ENCODE results near the gene PCDH15.

The PCDH15 gene

DNA sequence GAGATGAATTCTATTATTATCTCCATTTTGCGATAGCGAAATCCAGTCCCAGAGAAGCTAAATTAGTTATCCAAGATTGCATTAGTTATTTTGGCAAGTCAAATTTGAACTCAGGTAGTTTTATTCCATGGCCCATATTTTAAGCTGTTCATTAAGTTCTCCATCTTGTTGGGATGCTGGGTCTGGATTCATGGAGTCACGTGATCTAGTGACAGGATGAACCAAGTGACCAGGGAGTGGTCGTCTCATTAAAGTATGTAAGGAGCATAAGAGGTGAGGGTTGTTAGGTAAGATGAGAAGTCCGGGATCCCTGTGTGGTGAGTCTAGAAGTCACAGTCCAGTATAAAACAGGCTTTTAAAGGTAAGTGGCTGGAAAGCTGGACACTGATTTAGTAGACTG, 740.5 kb downstream of the PCDH15 start:
- H3K4me3 ChIP-seq (ENCODE audit: low read depth in 1 of 2, low read length in 2 of 2) = no peak overlapping the region
- H3K27ac ChIP-seq (ENCODE audit: low read length) = no peak overlapping the region
- no peaks in the 10 kb centered on the region for H4K20me1 ChIP-seq (ENCODE audit: insufficient read depth, low read length)
- no peaks in the 10 kb centered on the region for H3K27me3 ChIP-seq (ENCODE audit: insufficient read depth, low read length, poor library complexity)
- H3K36me3 ChIP-seq (ENCODE audit: insufficient read depth, low read length) = no peaks in the 10 kb centered on the region
- TF ChIP-seq, protein P1, sequence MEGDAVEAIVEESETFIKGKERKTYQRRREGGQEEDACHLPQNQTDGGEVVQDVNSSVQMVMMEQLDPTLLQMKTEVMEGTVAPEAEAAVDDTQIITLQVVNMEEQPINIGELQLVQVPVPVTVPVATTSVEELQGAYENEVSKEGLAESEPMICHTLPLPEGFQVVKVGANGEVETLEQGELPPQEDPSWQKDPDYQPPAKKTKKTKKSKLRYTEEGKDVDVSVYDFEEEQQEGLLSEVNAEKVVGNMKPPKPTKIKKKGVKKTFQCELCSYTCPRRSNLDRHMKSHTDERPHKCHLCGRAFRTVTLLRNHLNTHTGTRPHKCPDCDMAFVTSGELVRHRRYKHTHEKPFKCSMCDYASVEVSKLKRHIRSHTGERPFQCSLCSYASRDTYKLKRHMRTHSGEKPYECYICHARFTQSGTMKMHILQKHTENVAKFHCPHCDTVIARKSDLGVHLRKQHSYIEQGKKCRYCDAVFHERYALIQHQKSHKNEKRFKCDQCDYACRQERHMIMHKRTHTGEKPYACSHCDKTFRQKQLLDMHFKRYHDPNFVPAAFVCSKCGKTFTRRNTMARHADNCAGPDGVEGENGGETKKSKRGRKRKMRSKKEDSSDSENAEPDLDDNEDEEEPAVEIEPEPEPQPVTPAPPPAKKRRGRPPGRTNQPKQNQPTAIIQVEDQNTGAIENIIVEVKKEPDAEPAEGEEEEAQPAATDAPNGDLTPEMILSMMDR (IDR thresholded peaks at IDR 0.05; ENCODE audit: borderline replicate concordance, extremely low read depth, low read length, poor library complexity, severe bottlenecking) = no peak
- no peak for TF ChIP-seq EZH2 (IDR thresholded peaks at IDR 0.05; ENCODE audit: borderline replicate concordance, low read depth, low read length, severe bottlenecking)
- H3K79me2 ChIP-seq (ENCODE audit: insufficient read depth, low read length) = no peaks in the 10 kb centered on the region
- no peak for ATAC-seq (ENCODE audit: insufficient read depth, low read depth)
- H3K9me3 ChIP-seq (ENCODE audit: insufficient read depth, low read length, severe bottlenecking) = peaks cover 5% of the 10 kb centered on the region
- no peak overlapping the region for H3K9ac ChIP-seq (ENCODE audit: low read depth, low read length)
- no peaks in the 10 kb centered on the region for H3K4me1 ChIP-seq (ENCODE audit: insufficient read depth, low read length)
- H2AFZ ChIP-seq (ENCODE audit: low read depth, low read length) = no peak overlapping the region
- no peak for DNase-seq
- no peak overlapping the region for H3K4me2 ChIP-seq (ENCODE audit: insufficient read depth, low read length)

DNA sequence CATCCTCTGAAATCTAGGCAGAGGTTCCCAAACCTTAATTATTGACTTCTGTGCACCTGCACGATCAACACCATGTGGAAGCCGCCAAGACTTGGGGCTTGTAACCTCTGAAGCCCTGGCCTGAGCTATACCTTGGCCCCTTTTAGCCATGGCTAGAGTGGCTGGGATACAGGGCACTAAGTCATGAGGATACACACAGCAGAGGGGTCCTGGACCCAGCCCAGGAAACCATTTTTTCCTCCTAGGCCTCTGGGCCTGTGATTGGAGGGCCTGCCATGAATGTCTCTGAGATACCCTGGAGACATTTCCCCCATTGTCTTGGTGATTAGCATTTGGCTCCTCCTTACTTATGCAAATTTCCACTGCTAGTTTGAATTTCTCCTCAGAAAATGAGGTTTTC, 743.7 kb downstream of the PCDH15 start:
- Histone ChIP-seq H2AFZ (ENCODE audit: low read depth, low read length) (no peak overlapping the region), H3K79me2 (ENCODE audit: insufficient read depth, low read length) (no peaks in the 10 kb centered on the region), H3K4me2 (ENCODE audit: insufficient read depth, low read length) (no peak overlapping the region), H3K4me1 (ENCODE audit: insufficient read depth, low read length) (no peaks in the 10 kb centered on the region), H3K27me3 (ENCODE audit: insufficient read depth, low read length, poor library complexity) (no peaks in the 10 kb centered on the region), H3K4me3 (ENCODE audit: low read depth in 1 of 2, low read length in 2 of 2) (no peak overlapping the region), H4K20me1 (ENCODE audit: insufficient read depth, low read length) (no peaks in the 10 kb centered on the region), H3K27ac (ENCODE audit: low read length) (no peak overlapping the region), H3K9ac (ENCODE audit: low read depth, low read length) (no peak overlapping the region), H3K36me3 (ENCODE audit: insufficient read depth, low read length) (no peaks in the 10 kb centered on the region), H3K9me3 (ENCODE audit: insufficient read depth, low read length, severe bottlenecking) (peaks cover 2% of the 10 kb centered on the region)
- no peak for DNase-seq
- no peak for TF ChIP-seq EZH2 (IDR thresholded peaks at IDR 0.05; ENCODE audit: borderline replicate concordance, low read depth, low read length, severe bottlenecking)
- TF ChIP-seq, protein P1 (IDR thresholded peaks at IDR 0.05; ENCODE audit: borderline replicate concordance, extremely low read depth, low read length, poor library complexity, severe bottlenecking) = no peak
- no peak for ATAC-seq (ENCODE audit: insufficient read depth, low read depth)

DNA sequence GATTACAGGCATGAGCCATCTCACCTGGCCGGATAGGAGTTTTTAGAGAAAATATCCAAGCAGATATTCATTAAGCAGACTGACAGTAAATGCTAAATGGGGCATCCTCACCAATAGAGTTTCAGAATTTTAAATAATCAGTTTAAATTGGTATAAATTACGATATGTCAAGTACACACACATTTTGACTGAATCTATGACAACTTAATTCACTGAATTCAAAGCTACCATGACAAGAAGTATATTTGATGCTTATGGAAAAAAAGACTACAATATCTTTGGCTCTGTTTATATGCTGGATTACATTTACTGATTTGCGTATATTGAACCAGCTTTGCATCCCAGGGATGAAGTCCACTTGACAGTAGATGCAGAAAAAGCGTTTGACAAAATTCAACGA, 774.7 kb downstream of the PCDH15 start:
- Histone ChIP-seq H3K4me1 (ENCODE audit: insufficient read depth, low read length) (no peaks in the 10 kb centered on the region), H3K4me2 (ENCODE audit: insufficient read depth, low read length) (no peak overlapping the region), H3K4me3 (ENCODE audit: low read depth in 1 of 2, low read length in 2 of 2) (no peak overlapping the region), H3K27me3 (ENCODE audit: insufficient read depth, low read length, poor library complexity) (no peaks in the 10 kb centered on the region), H3K79me2 (ENCODE audit: insufficient read depth, low read length) (no peaks in the 10 kb centered on the region), H2AFZ (ENCODE audit: low read depth, low read length) (no peak overlapping the region), H3K27ac (ENCODE audit: low read length) (no peak overlapping the region), H3K9ac (ENCODE audit: low read depth, low read length) (no peak overlapping the region), H3K36me3 (ENCODE audit: insufficient read depth, low read length) (no peaks in the 10 kb centered on the region), H3K9me3 (ENCODE audit: insufficient read depth, low read length, severe bottlenecking) (no peaks in the 10 kb centered on the region), H4K20me1 (ENCODE audit: insufficient read depth, low read length) (no peaks in the 10 kb centered on the region)
- DNase-seq (no peak), ATAC-seq (ENCODE audit: insufficient read depth, low read depth) (no peak)
- TF ChIP-seq EZH2 (IDR thresholded peaks at IDR 0.05; ENCODE audit: borderline replicate concordance, low read depth, low read length, severe bottlenecking) = no peak
- TF ChIP-seq, protein P1 (IDR thresholded peaks at IDR 0.05; ENCODE audit: borderline replicate concordance, extremely low read depth, low read length, poor library complexity, severe bottlenecking) = no peak

DNA sequence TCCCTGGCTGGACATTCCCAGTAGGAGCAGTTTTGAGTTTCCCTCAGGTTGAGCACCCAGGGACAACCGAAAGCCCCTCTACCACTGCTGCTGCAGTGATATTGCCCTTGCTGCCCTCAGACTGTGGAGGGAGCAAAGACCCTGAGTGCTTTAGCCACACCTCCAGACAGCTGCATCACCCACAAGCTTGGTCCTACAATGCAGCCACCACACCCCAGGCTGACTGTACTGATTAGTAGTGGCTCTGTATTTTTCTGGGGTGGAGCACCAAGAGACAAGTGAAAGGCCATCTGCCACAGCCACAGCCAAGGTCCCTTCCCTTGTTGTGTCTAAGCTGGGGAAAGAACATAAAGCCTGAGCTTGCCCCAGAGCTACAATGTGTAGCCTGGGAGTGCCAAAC, 789.9 kb downstream of the PCDH15 start:
- no peaks in the 10 kb centered on the region for H3K27me3 ChIP-seq (ENCODE audit: insufficient read depth, low read length, poor library complexity)
- H2AFZ ChIP-seq (ENCODE audit: low read depth, low read length) = no peak overlapping the region
- DNase-seq (no peak), ATAC-seq (ENCODE audit: insufficient read depth, low read depth) (no peak)
- no peaks in the 10 kb centered on the region for H4K20me1 ChIP-seq (ENCODE audit: insufficient read depth, low read length)
- no peaks in the 10 kb centered on the region for H3K79me2 ChIP-seq (ENCODE audit: insufficient read depth, low read length)
- no peak overlapping the region for H3K4me3 ChIP-seq (ENCODE audit: low read depth in 1 of 2, low read length in 2 of 2)
- H3K4me2 ChIP-seq (ENCODE audit: insufficient read depth, low read length) = no peak overlapping the region
- no peaks in the 10 kb centered on the region for H3K9me3 ChIP-seq (ENCODE audit: insufficient read depth, low read length, severe bottlenecking)
- H3K4me1 ChIP-seq (ENCODE audit: insufficient read depth, low read length) = no peaks in the 10 kb centered on the region
- no peak overlapping the region for H3K27ac ChIP-seq (ENCODE audit: low read length)
- TF ChIP-seq, protein P1 (IDR thresholded peaks at IDR 0.05; ENCODE audit: borderline replicate concordance, extremely low read depth, low read length, poor library complexity, severe bottlenecking) = no peak
- TF ChIP-seq EZH2 (IDR thresholded peaks at IDR 0.05; ENCODE audit: borderline replicate concordance, low read depth, low read length, severe bottlenecking) = no peak
- H3K9ac ChIP-seq (ENCODE audit: low read depth, low read length) = no peak overlapping the region
- no peaks in the 10 kb centered on the region for H3K36me3 ChIP-seq (ENCODE audit: insufficient read depth, low read length)

Data from DND-41 (cell line).